ENCODE results near the gene STRC.
"Not testable (repeated sequence)": the region's sequence is repeated elsewhere in the genome, so short reads cannot be mapped to it uniquely, and the experiment has no call there.

Gene STRC

DNA sequence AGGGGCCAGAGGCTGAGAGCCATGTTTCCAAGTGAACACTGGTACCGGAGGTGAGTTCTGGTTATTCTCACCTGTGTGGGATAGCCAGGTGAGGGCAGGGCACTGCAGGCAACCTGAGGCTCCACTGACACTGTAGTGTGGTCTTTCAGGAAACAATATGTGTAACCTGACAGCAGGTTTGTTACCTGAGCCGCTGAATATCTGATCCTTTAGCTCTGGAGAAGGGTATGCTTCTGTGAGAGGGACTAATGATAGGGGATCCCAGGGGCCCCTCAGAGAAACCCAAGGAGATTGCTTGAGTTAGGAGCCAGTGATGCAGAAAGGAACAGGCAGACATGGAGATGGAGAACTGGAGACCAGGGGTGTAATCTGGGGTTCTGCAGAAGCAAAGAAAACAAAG, at the start of gene STRC:
Gene STRC (minus strand): TSS at position 101 of the 400 bp plus-strand sequence. CDS start 78 bp downstream, at position 23.
- DNase-seq: not testable (repeated sequence)

- DNase-seq: not testable (repeated sequence)
These were observed 47.6 kb upstream of the STRC start for GRCh38 chr15:43666177-43666576.

DNA sequence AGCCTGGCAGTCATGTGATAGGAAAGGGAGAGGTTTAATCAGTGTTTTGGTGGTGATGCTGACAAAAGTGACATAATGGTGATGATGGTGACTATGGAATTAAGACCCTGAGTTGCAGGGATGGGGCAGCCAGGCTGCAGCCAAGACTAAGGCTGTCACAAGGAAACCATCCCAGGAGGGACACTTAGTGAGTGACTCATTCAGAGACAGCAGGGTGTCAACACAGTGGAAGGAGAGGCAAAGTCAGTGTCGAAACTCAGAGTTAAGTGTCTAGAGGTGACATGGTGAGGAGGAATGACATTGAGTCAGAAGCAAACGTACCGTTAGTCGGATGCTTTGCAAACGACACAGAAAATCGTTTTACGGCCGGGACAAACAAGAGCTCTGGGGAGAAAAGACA, 44.7 kb upstream of the STRC start:
- not testable (repeated sequence) for DNase-seq

DNA sequence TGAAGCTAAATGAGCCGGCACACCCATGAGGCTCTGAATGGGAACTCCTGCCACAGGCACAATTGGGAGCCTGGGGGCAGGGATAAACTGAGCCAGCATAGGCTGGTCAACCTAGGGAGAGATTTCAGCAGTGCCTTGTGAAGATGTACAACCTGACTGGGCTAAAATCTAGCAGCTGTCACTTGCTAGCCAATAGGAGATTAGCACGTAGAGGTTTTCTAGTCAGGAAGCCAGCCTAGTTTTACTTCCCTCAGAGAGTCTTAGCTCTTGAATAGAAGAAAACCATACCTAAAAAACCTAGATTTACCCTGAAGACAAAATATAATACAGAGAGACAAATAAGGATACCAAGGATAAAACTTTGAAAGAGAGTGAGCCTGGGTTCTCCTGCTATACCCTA, 43.7 kb upstream of the STRC start:
- DNase-seq: not testable (repeated sequence)

- not testable (repeated sequence) for DNase-seq
These were observed 41.1 kb upstream of the STRC start for GRCh38 chr15:43659727-43660126.

DNA sequence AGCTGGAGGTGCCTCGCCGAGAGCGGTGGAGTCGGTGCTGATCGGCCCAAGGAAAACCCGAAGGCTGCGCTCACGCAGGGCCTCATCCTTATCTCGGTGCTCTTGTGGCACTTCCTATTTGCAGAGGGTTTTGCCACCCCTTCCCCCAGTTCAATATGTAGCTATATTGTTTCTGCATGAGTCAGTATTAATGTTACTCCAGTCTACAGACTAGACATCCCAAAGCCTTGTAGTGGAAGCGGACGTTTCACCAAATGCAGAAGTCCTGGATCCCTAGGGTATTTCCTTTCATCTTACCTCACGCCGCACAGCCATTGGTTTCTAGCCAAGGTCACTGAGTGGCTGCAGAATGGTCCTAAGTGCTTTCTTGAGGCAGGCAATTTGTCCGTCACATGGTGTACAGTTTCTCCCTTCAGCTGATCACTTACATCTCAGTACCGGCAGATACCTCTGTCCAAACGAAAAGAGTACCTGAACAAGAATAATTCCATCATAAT, 30.9 kb upstream of the STRC start:
- not testable (repeated sequence) for DNase-seq

DNA sequence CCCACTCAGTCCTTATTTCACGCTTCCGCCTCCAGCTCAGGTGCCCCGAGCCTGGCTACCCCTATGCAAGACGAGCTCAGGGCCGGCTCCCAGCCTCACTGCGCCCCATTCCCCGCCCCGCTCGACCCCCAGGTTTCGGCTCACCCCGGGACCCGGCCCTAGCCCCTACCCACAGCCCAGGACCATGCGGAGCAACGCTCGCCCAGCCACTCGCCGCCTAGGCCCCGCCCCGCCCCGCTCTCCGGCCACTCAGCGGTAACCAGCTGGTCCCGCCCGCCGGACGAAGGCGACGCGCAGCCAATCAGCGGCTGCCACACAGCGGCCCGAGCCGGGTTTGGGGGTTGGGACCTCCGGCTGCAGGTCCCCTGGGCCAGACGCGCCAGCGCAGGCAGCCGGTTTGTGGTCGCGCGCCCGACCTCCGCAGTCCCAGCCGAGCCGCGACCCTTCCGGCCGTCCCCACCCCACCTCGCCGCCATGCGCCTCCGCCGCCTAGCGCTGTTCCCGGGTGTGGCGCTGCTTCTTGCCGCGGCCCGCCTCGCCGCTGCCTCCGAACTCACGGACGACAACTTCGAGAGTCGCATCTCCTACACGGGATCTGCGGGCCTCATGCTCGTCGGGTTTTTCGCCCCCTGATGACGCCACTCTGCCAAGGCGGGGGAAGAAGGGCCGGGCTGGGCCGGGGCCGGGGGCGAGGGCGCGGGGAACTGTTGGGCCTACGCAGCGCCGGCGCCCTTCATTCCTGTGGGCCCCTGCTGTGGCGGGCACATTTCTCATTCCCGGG, 30.2 kb upstream of the STRC start, which contains the start of gene CATSPER2:
Gene CATSPER2 (minus strand): TSS at position 196 of the 781 bp plus-strand sequence. CDS start 783 bp downstream, outside the sequence.
- no peak for DNase-seq

DNA sequence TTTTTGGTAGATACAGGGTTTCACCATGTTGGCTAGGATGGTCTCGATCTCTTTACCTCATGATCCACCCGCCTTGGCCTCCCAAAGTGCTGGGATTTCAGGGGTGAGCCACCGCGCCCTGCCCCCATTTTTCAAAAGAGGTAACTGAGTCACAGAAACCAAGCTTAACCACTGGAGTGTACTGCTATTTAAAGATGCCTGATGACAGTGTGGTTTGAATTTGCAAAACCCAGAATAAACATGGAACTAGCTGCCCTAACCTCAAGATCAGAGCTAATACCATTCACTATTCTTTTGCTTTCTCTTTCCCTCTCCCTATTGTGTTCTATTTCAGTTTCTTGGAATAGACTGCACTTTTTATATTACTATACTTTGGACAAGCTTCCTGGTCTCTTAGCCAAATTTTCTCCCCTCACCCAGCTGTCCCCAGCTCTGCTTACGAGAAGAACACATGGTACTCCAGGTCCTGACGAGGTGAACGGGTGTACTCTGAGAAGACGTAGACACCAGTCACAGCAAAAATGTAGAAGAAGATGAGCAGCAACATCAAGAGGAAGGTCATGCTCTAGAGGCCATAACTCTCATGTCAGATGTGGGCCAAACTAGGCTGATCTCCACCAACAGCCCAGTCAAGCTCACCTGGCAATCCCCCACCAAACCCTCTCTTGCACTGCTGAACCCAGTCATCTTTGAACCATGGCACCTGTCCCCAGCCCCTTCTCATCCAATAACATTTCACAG, 20.0 kb upstream of the STRC start:
- not testable (repeated sequence) for DNase-seq

DNA sequence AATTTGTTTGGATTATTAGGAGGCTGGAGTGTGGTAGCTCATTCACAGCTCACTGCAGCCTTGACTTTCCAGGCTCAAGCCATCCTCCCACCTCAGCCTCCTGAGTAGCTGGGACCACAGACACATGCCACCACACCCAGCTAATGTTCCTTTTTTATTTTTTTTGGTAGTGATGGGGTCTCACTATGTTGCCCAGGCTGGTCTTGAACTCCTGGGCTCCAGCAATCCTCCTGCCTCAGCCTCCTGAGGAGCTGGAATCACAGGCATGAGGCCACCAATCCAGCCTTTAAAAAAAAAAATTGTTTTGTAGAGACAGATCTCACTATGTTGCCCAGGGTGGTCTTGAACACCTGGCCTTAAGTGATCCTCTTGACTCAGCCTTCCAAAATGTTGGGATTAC, 8.3 kb upstream of the STRC start:
- DNase-seq: not testable (repeated sequence)

DNA sequence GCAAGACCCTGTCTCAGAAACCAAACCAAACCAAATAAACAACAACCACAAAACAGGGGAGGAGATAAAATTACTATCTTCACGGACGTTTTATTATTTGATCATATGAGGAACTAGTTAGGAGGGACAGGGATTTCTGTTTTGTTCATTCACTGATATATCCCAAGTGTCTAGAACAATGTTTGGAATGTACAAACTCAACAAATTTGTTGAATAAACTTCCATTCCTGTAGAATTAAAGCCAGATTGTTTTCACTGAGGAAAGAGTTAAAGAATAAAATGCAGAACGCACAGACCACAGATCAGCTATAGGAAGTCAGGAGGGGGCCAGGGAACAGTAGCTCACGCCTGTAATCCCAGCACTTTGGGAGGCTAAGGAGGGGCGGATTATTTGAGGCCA, 6.5 kb upstream of the STRC start:
- DNase-seq: no peak

GRCh38 chr15:43622068-43622799, 3.6 kb upstream of the STRC start:
- DNase-seq: peak; percentile 1 to 10

- DNase-seq: not testable (repeated sequence)
These were observed 850 bp downstream of the STRC start for GRCh38 chr15:43617750-43618149.

- not testable (repeated sequence) for DNase-seq
These were observed 16.4 kb downstream of the STRC start for GRCh38 chr15:43602233-43602632.

GRCh38 chr15:43600200-43600599, 18.4 kb downstream of the STRC start:
- DNase-seq: not testable (repeated sequence)

- DNase-seq: not testable (repeated sequence)
These were observed 19.5 kb downstream of the STRC start for GRCh38 chr15:43599131-43599530.

GRCh38 chr15:43593328-43594190, 25.0 kb downstream of the STRC start, which contains the start of gene CKMT1B:
CKMT1B (plus strand) TSS chr15:43594027; CDS start chr15:43594219, 192 bp downstream.
- DNase-seq: not testable (repeated sequence)

GRCh38 chr15:43592841-43593240, 25.8 kb downstream of the STRC start:
- not testable (repeated sequence) for DNase-seq

DNA sequence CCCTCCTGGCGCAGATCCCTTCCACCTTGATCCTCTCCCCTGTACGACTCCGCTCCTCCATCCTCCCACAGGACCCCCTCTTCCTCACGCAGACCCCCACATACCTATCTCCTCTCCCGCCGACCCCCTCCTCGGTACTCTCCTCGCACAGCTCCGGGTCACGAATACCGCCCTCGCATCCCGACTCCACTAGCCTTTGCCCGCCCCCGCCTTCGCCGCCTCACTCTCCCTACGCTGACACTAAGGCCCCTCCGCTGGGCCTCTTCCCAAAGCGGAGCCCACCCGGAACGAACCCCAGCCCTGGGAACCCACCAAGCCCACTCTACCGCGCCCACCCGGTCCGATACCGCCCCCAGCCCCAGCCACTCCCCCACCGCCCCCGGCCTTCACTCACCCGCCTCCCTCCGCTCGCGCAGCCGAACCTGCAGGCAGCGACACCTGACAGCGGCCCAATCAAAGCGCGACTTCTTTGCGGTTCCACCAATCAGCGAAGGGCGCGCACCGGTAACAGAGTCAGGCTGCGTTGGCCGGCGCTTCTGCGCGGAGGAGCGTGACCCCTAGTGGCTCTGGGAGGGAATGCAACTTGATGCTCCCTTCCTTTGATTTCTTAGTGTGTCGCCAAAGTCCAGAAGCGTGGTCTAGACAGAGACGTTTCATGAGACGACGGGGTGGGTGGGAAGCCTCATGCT, 28.7 kb downstream of the STRC start, which contains the start of gene PPIP5K1:
Gene PPIP5K1 (minus strand): TSS at position 431 of the 689 bp plus-strand sequence. CDS start 5,704 bp downstream, outside the sequence.
- DNase-seq: not testable (repeated sequence)

DNA sequence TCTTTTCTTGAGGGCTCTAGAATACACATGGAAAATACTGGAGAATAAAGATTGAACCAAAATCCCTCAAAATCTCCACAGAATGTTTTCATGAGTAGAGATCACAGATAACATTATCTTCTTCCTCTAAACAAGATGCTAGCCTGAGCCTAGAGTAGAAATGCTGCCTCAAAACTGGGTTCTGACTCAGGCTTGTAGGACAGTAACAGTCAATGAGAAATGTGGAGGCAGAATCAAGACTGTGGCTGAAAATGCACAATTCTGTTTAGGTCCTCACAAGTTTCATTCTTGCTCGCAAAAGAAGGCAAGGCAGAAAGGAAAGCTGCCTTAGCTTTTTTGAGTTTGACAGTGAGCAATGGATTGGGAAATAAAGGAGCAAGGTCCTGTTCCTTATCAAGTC, 44.0 kb downstream of the STRC start:
- not testable (repeated sequence) for DNase-seq

DNA sequence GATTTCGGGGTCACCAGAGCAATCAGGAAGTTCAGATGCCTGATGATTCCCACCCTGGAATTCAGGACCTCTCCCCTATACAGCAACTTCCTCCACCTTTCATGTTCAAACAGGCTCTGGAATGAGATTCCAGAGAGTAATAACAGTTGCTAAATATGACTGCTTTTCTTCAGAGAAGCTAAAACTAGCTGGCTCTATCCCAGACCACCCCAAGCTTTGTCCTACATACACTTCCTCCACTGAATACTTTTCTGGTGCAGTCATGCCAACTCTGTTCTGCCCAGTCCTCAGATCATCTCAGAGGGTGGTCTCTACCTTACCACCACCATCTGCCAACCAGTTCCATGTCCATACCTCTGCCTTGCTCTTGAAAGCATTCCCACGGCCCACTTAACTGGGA, 52.0 kb downstream of the STRC start:
- not testable (repeated sequence) for DNase-seq

DNA sequence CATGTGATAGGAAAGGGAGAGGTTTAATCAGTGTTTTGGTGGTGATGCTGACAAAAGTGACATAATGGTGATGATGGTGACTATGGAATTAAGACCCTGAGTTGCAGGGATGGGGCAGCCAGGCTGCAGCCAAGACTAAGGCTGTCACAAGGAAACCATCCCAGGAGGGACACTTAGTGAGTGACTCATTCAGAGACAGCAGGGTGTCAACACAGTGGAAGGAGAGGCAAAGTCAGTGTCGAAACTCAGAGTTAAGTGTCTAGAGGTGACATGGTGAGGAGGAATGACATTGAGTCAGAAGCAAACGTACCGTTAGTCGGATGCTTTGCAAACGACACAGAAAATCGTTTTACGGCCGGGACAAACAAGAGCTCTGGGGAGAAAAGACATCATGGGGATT, 54.8 kb downstream of the STRC start:
- DNase-seq: not testable (repeated sequence)

All from AML-193 (cell line).